IgD-negative memory B cell (primary cell): Measurements from ENCODE around the gene POLR1F. TPM values are rescaled to one million over a fixed set of nuclear protein-coding genes. Genes with fewer than 3 reads are reported as not detected.

ENCODE experiments used
- polyA plus RNA-seq: library from polyadenylated mRNA; unstranded; fragments of 300-500 nt; fragmentation: Illumina TruSeq; gene quantifications from one replicate; pipeline ENCODE4 v1.2.3, GENCODE V29; 2021

Gene POLR1F
- polyA plus RNA-seq, 1 donor from 2014 or later: 32.5 TPM

Other genes with a start within 250 kb of the POLR1F start
- gene TMEM196, start 64.6 kb upstream of the POLR1F start, polyA plus RNA-seq: not detected